HepG2 (cell line): ENCODE results near the gene NEURL1B. TPM values are rescaled to one million over a fixed set of nuclear protein-coding genes. Genes with fewer than 3 reads are reported as not detected.
"Not testable (repeated sequence)": the region's sequence is repeated elsewhere in the genome, so short reads cannot be mapped to it uniquely, and the experiment has no call there.

Experiments used
- ATAC-seq: fragments of 200-7000 bp; cut with Tn5 transposase; 3 replicates; pipeline ENCODE4 v1.9.1; 2020; ENCODE audit warnings: mild to moderate bottlenecking, moderate library complexity
- BruUV-seq: library from RNA; stranded (reverse); fragments of 400-500 nt; replicated peaks from 2 replicates; lab custom pipeline; 2021; lab: Mats Ljungman, UMichigan
- CTCF ChIA-PET: fragments of 300-600 bp; formaldehyde crosslinking; extraction: SDS; loops from one replicate; lab custom pipeline; 2021; ENCODE audit warnings: low total read pairs, inconsistent platforms, low intra/inter-chr PET ratio; lab: Yijun Ruan, JAX
- POLR2A ChIA-PET: fragments of 350-600 bp; sonication (Branson Sonifier 250); formaldehyde crosslinking; loops from one replicate; lab custom pipeline; 2020; ENCODE audit warnings: antibody characterized with exemption, inconsistent platforms; lab: Yijun Ruan, JAX
- DNase-seq: peaks from one replicate; pipeline ENCODE4 v3.0.0-alpha.2; 2015; ENCODE audit warnings: low spot score
- FAIRE-seq: peaks from 3 replicates; lab custom pipeline; 2011; peaks lifted over from hg19 to GRCh38; lab: Jason Lieb, UNC
- H2AFZ ChIP-seq: one replicate; pipeline ENCODE4 v1.6.1; 2011; ENCODE audit warnings: low read length, inconsistent platforms
- H3K27ac ChIP-seq: fragments of 300-600 bp; 3 replicates; pipeline ENCODE4 v1.8.0; 2011; ENCODE audit warnings: mixed run types, mild to moderate bottlenecking, mixed read lengths, low read length, inconsistent platforms; ENCODE audit not compliant: insufficient read depth; ENCODE audit errors: extremely low read length
- H3K27me3 ChIP-seq, 2 experiments: fragments of 200-600 bp in 1 of 2; 2 replicates in 1 of 2; 3 replicates in 1 of 2; pipeline versions ENCODE4 v1.6.0 to v1.8.0; 2011; ENCODE audit warnings: low read length in 2 of 2, mild to moderate bottlenecking in 2 of 2, moderate library complexity in 2 of 2, inconsistent platforms in 1 of 2; ENCODE audit not compliant: insufficient read depth in 2 of 2, control insufficient read depth in 1 of 2
- H3K36me3 ChIP-seq, 2 experiments: fragments of 200-600 bp in 1 of 2; replicated peaks in 1 of 2; 2 replicates in 1 of 2; 3 replicates in 1 of 2; pipeline versions ENCODE4 v1.5.1 to v1.8.0; 2011; ENCODE audit warnings: low read length in 2 of 2, inconsistent platforms in 1 of 2; ENCODE audit not compliant: insufficient read depth in 2 of 2, control insufficient read depth in 1 of 2
- H3K4me1 ChIP-seq: 2 replicates; pipeline ENCODE4 v1.5.1; 2012; ENCODE audit warnings: low read length, inconsistent platforms; ENCODE audit not compliant: insufficient read depth
- H3K4me2 ChIP-seq: 2 replicates; pipeline ENCODE4 v1.6.0; 2011; ENCODE audit warnings: low read depth, low read length, inconsistent platforms
- H3K4me3 ChIP-seq, 3 experiments: fragments of 200-600 bp in 1 of 3; sonication (generic), shearing (Covaris generic) in 1 of 3; replicated peaks in 1 of 3; 2 replicates each; pipeline ENCODE4 v1.5.1; 2011 to 2016; ENCODE audit warnings: low read length in 3 of 3, inconsistent platforms in 2 of 3, low read depth in 2 of 3, mild to moderate bottlenecking in 2 of 3, control low read depth in 1 of 3, mixed read lengths in 1 of 3; ENCODE audit not compliant: insufficient read depth in 1 of 3
- H3K79me2 ChIP-seq: one replicate; pipeline ENCODE4 v1.6.1; 2011; ENCODE audit warnings: low read length, inconsistent platforms; ENCODE audit not compliant: insufficient read depth
- H3K9ac ChIP-seq: 2 replicates; pipeline ENCODE4 v1.6.0; 2011; ENCODE audit warnings: mild to moderate bottlenecking, low read depth, low read length, inconsistent platforms; ENCODE audit not compliant: insufficient read depth
- H3K9me3 ChIP-seq: 2 replicates; pipeline ENCODE4 v1.5.1; 2012; ENCODE audit warnings: mild to moderate bottlenecking, low read length
- H4K20me1 ChIP-seq: 2 replicates; pipeline ENCODE4 v1.6.0; 2011; ENCODE audit warnings: inconsistent platforms, mild to moderate bottlenecking, low read length, moderate library complexity; ENCODE audit not compliant: insufficient read depth
- CBFB ChIP-seq: sonication (generic); formaldehyde crosslinking; IDR thresholded peaks from 2 replicates; pipeline ENCODE4 v1.4.0; 2020; ENCODE audit warnings: missing genetic modification reagents
- HNF1B ChIP-seq: sonication (generic); formaldehyde crosslinking; IDR thresholded peaks from 2 replicates; pipeline ENCODE4 v1.5.1; 2020; ENCODE audit warnings: mild to moderate bottlenecking, moderate library complexity, missing genetic modification reagents
- HNF4A ChIP-seq: sonication (generic); formaldehyde crosslinking; IDR thresholded peaks from 2 replicates; pipeline ENCODE4 v1.4.0; 2020; ENCODE audit warnings: missing genetic modification reagents
- PHF5A ChIP-seq: IDR thresholded peaks from one replicate; pipeline ENCODE4 v1.6.1; 2018; ENCODE audit warnings: low read depth, missing genetic modification reagents; ENCODE audit not compliant: unreplicated experiment
- SRSF9 ChIP-seq: fragments of 200-400 bp; formaldehyde crosslinking; IDR thresholded peaks from 2 replicates; pipeline ENCODE4 v1.6.1; 2018; ENCODE audit warnings: borderline replicate concordance, mild to moderate bottlenecking, low read depth, low read length; ENCODE audit not compliant: insufficient read depth, poor library complexity, severe bottlenecking
- ZBTB38 ChIP-seq: sonication (generic); formaldehyde crosslinking; IDR thresholded peaks from 2 replicates; pipeline ENCODE4 v1.5.1; 2020; ENCODE audit warnings: mild to moderate bottlenecking, missing genetic modification reagents
- ZFP1 ChIP-seq: IDR thresholded peaks from 2 replicates; pipeline ENCODE4 v1.6.1; 2016
- ZKSCAN8 ChIP-seq: IDR thresholded peaks from 2 replicates; pipeline ENCODE4 v1.6.1; 2016; ENCODE audit warnings: borderline replicate concordance, missing genetic modification reagents, missing compliant biosample characterization
- ZNF331 ChIP-seq: sonication (generic); formaldehyde crosslinking; IDR thresholded peaks from 2 replicates; pipeline ENCODE4 v1.4.0; 2020; ENCODE audit warnings: missing genetic modification reagents
- ZNF446 ChIP-seq: sonication (generic); formaldehyde crosslinking; IDR thresholded peaks from 2 replicates; pipeline ENCODE4 v1.5.0; 2020; ENCODE audit warnings: mild to moderate bottlenecking, missing genetic modification reagents
- ZNF616 ChIP-seq: sonication (generic); formaldehyde crosslinking; IDR thresholded peaks from 2 replicates; pipeline ENCODE4 v1.5.0; 2020; ENCODE audit warnings: low read depth, mild to moderate bottlenecking, missing genetic modification reagents
- ZNF652 ChIP-seq: IDR thresholded peaks from 2 replicates; pipeline ENCODE4 v1.6.1; 2016; ENCODE audit warnings: low read depth, borderline replicate concordance
- WGBS: methylation state at CpG from one replicate; pipeline ENCODE4 v1.1.6; 2017; ENCODE audit warnings: low lambda C conversion rate; 5-methylcytosine and 5-hydroxymethylcytosine counted together
- in situ Hi-C: cut with HindIII; loops from 2 replicates; pipeline ENCODE4 v1.10.0; 2017; ENCODE audit warnings: low pct_unique_long_range_greater_than_20kb; ENCODE audit not compliant: extremely low pct_ligation_motif_present
- intact Hi-C: fragments of 100-400 bp; cut with micrococcal nuclease; formaldehyde crosslinking; loops from one replicate; pipeline ENCODE4 v1.10.0; 2022; ENCODE audit not compliant: unreplicated experiment
- polyA plus RNA-seq, 8 experiments: library from polyadenylated mRNA; depleted of rRNA in 3 of 8; stranded (reverse) in 7 of 8; unstranded in 1 of 8; fragments of >200 nt; fragmentation: Illumina TruSeq in 4 of 8; extraction: Trizol in 4 of 8; gene quantifications; 2 replicates each; pipeline versions ENCODE4 v1.2.1 to v1.2.3, GENCODE V29; 2011 to 2016; ENCODE audit warnings: low read depth in 4 of 8, missing spikeins in 1 of 8, mixed read lengths in 1 of 8; ENCODE audit not compliant: insufficient read depth in 1 of 8
- total RNA-seq, 5 experiments: library from RNA; depleted of rRNA; stranded (reverse); fragments of >200 nt; fragmentation: Illumina TruSeq; extraction: Trizol; gene quantifications; 2 replicates each; pipeline ENCODE4 v1.2.3, GENCODE V29; 2016; ENCODE audit warnings: low read depth in 1 of 5

NEURL1B gene
- total and polyA plus RNA-seq, 2 of the 13 experiments (the other 11 are each of a cell fraction or from before 2014, with no cell fraction given) = 0.09 to 0.13 TPM

GRCh38 chr5:172674155-172674554 is 33.1 kb downstream of the NEURL1B start:
- Histone ChIP-seq H3K9me3 (no peaks in the 10 kb centered on the region), H3K79me2 (no peaks in the 10 kb centered on the region), H3K9ac (no peak overlapping the region), H3K27ac (no peak overlapping the region), H4K20me1 (no peaks in the 10 kb centered on the region), H3K4me2 (no peak overlapping the region), H2AFZ (no peak overlapping the region), H3K4me3 (no peak overlapping the region), H3K36me3 (no peaks in the 10 kb centered on the region), H3K27me3 (peaks cover 0 to 4% of the 10 kb centered on the region in 2 experiments; a peak in 1 of 5 replicates), H3K4me1 (no peaks in the 10 kb centered on the region)
- CTCF ChIA-PET = no interaction called here
- no TSS peak for BruUV-seq
- FAIRE-seq (no peak), ATAC-seq (no peak), DNase-seq (no peak)
- POLR2A ChIA-PET = no interaction called here
- 53% methylated on average over 7 of the region's 7 CpGs for WGBS
- in situ Hi-C loops (no loop called here), intact Hi-C loops (no loop called here)
- TF ChIP-seq HNF4A (0 out of 2 replicates have a peak, but pooled peaks have one; percentile 10), ZNF652 (CRISPR knock-in tag) (no peak)

- H3K9me3 ChIP-seq = no peaks in the 10 kb centered on the region
- ChIA-PET POLR2A (no interaction called here), CTCF (no interaction called here)
- 34% methylated on average over 3 of the region's 15 CpGs for WGBS
- peaks cover 0 to 4% of the 10 kb centered on the region in 2 experiments; a peak in 1 of 5 replicates for H3K27me3 ChIP-seq
- H3K9ac ChIP-seq = no peak overlapping the region
- no peak overlapping the region for H3K4me2 ChIP-seq
- H3K4me1 ChIP-seq = no peaks in the 10 kb centered on the region
- intact Hi-C loops (no loop called here), in situ Hi-C loops (no loop called here)
- no peaks in the 10 kb centered on the region for H4K20me1 ChIP-seq
- ATAC-seq (no peak; the same call in 2 of the 3 replicates), FAIRE-seq (no peak), DNase-seq (no peak)
- no peaks in the 10 kb centered on the region for H3K79me2 ChIP-seq
- no peak overlapping the region for H2AFZ ChIP-seq
- TF ChIP-seq ZBTB38 (CRISPR knock-in tag) (no peak), HNF1B (CRISPR knock-in tag) (no peak), PHF5A (no peak), ZFP1 (CRISPR knock-in tag) (no peak), ZNF616 (CRISPR knock-in tag) (no peak), SRSF9 (no peak), ZKSCAN8 (CRISPR knock-in tag) (no peak), CBFB (CRISPR knock-in tag) (no peak), ZNF446 (no peak), ZNF331 (no peak)
- no peak overlapping the region for H3K4me3 ChIP-seq
- H3K36me3 ChIP-seq = no peaks in the 10 kb centered on the region
- no TSS peak for BruUV-seq
- H3K27ac ChIP-seq = no peak overlapping the region
Observed at GRCh38 chr5:172676914-172677475, 35.9 kb downstream of the NEURL1B start.

- 46% methylated on average over 5 of the region's 5 CpGs for WGBS
- in situ Hi-C loops, H3K4me2 ChIP-seq, intact Hi-C loops, H3K9ac ChIP-seq, POLR2A ChIA-PET, BruUV-seq, H3K4me3 ChIP-seq, CTCF ChIA-PET, H3K27me3 ChIP-seq, H3K4me1 ChIP-seq, H3K36me3 ChIP-seq, H4K20me1 ChIP-seq, ATAC-seq, FAIRE-seq, H3K27ac ChIP-seq, DNase-seq, H3K9me3 ChIP-seq, H2AFZ ChIP-seq, H3K79me2 ChIP-seq: not testable (repeated sequence)
Observed at GRCh38 chr5:172678362-172678874, 37.4 kb downstream of the NEURL1B start.
